Stimulated activated CD8-positive, alpha-beta memory T cell treated with anti-CD3 and anti-CD28 coated beads, Interleukin-7, amount 100 ng/mL, for 4 hours (primary cell): ENCODE results near the gene EFNA3.

Experiments used
- DNase-seq, 2 donors: peaks; one replicate each; pipeline ENCODE4 v3.0.0-alpha.2; 2020; ENCODE audit warnings: low read depth in 2 of 2

Gene EFNA3

DNA sequence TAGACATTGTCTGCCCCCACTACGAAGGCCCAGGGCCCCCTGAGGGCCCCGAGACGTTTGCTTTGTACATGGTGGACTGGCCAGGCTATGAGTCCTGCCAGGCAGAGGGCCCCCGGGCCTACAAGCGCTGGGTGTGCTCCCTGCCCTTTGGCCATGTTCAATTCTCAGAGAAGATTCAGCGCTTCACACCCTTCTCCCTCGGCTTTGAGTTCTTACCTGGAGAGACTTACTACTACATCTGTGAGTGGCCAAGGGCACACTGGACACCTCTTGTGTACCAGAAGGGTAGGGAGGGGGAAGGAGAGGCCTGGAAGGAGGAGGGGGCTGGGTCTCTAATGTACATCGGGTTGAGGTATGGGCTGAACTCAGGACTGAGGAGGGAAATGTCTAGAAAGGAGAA lies 11.9 kb upstream of the EFNA3 start:
- DNase-seq: no peak

DNA sequence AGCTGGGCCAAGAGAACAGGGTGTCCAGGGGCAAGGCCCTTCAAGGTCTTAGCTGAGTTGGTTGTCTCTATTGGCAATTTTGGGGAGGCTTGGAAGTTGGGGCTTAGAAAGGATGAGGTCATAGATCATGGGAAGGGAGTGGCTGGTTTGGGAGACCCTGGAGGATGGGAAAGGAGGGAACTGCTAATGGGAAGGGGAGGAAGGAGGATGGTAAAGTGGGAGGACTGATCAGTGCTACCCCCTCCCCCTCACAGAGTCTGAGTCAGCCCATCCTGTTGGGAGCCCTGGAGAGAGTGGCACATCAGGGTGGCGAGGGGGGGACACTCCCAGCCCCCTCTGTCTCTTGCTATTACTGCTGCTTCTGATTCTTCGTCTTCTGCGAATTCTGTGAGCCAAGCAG lies 10.0 kb upstream of the EFNA3 start:
- DNase-seq: no peak

DNA sequence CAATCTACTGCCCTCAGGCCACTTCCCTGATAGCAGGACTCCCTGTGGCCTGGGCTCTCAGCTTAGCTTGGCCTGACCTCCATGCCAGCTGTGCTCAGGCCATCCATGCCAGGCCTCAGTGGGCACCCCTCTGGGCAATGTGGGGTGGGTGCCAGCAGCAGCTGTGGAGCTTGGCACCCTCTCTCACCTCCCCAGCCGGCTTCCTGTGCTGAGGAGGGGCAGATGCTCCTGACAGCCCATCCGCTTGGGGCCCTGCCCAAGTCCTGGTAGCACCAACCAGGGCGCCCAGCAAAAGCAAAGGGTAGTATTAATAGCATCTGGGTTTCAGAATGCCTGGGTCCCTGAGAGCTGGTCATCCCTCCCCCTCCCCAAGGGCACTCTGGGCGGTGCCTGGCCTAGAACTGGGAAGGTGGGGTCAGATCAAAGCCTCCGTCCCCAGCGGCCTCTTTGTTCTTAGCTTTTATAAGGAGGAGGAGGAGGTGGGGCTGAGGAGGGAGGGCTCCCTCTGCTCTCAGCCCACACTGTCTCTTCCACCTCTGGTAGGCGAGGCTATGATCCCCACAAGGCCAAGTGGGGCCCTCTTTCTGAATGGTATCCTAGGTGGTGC lies 9.0 kb upstream of the EFNA3 start:
- DNase-seq: no peak

DNA sequence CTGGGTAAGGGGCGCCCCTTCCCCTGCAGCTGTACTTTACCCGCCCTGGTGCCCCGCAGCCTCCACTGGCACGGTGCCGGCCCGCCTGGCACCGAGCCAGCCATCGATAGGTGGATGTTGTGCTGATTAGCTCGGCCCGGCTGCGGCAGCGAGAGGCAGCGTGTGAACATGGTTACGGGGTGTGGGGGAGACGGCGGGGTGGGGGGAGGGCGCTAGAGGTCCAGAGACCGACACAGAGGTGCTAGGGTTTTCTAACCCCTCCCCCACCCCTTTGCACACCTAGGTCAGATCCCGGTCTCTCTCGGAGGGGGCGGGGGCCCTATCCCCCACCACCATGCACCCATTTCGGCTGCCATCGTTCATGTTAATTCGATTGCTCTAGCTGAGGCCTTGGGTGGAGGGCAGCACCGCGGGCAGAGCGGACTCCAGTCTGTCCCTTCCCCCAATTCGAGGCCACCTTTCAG lies 8.4 kb upstream of the EFNA3 start:
- no peak for DNase-seq

DNA sequence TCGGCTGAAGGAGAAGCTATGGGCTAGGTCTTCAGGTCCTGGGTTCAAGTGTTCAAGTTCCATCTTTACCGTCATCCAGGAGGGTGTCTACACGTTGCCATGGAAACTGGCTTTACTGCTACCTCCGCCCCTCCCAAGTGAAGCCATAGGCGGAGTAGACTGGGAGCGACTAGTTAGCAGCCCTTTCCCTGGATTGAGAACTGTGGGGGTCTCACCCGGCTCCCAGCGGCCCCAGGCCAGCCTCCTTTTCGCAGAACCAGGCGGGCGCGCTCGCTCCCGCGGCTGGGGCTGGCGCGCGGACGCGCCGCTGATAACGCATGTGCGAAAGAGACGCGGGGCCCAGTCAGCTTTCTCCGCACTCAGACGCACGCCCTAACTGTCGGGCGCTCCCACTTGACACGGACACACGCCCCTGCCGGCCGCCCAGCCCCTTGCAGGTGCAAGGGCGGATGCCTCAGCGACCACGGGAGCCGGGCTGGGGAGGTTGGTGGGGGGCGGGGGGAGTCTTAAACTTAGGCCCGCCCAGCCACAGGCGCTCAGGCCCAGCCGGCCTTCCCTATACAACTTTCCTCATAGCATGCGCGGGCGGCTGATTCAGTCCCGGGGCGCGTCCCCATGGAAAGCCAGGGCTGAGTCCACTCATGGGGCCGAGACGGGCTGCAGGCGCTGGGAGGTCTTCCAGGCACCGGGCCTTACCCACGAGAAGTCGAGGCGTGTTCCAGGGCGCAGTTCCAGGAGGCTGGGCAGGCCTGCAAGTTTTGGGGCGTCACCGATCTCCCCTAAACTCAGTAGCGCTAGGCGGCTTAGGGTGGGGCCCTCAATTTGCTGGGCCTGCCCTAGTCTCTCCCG lies 7.7 kb upstream of the EFNA3 start:
- peak; percentile 47 to 66 for DNase-seq

DNA sequence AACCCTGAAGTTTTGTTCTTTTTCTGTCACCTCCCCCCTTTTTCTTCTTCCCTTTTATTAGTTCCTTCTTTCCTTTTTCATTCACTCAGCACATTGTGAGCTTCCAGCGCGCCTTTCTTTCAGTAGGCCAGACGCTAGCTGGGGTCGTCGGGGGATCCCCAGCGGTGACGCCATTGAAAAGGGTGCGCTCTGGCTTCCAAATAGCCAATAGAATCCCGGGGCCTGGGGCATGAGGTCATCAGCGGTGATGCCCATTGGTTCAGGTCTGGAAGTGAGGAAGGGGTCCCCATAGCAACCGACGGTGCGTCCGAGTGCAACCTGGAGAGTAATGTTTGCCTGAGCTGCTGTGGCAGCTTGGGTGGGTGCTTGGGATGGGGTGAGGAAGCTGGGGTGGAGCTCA lies 6.9 kb upstream of the EFNA3 start:
- no peak for DNase-seq

DNA sequence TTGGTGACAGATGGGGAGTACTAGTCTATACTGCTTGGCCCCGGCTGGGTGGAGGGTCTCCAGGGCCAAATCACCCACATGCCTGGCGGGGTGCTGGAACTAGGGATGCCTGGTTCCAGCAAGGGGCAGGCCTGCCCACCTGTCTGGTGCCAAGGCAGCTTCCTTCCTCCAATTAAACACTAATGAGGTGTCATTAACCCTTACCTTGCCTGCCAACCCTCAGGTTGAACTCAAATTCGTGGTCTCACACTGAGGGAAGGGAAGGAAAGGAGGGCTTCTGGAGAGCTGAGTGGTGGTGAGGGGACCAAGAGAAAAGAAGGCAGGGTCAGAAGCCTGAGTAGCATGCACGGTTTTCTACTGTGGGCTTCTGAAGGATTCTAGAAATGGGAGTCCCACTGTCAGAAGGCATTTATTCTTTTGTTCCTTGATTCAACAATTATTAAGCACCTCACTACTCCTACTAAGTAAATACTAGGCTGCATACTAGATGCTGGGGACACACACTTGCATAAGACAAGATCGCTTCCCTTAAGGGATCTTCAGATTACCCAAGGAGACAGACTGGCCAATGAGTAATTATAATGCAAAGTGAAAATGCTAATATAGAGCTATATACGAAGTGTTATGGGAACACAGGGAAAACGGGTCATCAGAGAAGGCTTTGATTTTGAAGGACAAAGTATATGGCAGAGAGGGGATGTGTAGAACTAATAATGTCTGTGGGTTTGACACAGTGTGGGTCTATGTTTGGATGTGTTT lies 5.9 kb upstream of the EFNA3 start:
- no peak for DNase-seq

DNA sequence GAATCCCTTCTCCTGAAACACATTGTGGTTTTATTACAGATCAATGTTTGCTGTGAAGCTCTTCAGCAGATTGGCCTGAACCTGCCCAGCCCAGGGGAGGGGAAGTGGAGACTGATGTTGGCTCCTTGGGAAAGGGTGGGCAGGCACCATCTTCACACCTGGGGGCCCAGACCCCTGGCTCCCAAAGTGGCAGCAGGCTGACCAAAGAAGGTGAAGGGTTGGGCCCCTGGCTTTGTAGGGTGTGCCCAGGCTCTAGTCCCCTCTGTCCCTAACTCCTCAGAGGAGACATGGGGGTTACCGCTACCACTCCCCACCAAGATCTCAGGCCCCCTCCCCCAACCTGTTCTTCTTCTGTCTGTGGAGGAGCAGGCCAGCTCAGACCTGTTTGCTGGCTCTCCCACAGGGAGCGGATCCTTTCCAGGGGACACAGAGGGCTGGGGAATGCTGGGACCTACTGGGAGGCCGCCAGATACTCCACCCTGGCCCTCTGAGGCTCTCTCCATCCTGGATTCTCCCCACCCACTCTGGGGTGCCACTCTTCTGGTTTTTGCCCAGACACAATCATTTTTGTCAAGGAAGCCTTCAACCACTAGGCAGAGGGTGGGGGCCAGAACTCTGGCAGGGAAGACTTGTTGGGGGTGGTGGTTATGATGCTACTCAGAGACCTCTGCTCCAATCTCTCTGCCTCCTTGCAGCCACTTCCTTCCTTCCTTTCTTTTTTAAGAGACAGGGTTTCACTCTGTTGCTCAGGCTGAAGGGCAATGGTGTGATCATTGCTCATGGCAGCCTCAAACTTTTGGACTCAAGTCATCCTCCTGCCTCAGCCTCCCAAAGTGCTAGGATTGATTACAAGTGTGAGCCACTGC lies 5.0 kb upstream of the EFNA3 start:
- no peak for DNase-seq

DNA sequence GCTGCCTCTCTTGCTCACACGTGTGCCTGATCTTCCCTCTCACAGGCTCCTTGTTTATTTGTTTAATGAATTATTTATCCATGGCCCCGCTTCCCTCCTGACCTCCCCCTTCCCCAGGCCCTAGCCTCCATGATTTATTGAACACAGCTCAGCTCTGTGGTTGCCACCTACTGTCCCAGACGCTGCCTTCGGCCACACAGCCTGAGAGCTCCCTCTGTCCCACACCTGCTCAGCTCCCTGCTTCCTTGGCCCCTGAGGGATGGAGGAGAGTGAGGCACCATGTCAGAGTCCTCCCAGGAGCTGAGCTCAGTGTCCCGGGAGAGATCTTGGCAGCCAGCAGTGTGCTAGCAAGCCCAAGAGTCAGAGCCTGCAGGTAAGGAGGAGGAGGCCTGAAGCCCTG lies 3.1 kb upstream of the EFNA3 start:
- no peak for DNase-seq

DNA sequence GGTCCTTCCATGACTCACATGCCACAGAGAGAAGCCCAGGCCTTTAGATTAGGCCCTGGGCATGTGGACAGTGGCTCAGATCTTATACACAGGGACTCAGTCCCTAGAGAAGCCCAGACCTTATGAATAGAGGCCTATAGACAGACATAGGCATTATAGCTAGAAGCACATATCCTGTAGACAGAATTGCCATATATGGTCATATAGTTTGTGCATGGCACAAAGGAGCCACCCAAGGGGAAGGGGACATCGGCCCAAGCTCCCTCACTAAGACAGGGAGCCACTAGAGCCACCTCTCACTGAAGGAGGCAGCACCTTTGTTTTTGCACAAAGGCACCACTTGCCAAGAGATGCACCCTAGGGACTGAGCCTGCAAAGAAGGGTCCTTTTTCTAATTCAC lies 2.3 kb upstream of the EFNA3 start:
- no peak for DNase-seq

DNA sequence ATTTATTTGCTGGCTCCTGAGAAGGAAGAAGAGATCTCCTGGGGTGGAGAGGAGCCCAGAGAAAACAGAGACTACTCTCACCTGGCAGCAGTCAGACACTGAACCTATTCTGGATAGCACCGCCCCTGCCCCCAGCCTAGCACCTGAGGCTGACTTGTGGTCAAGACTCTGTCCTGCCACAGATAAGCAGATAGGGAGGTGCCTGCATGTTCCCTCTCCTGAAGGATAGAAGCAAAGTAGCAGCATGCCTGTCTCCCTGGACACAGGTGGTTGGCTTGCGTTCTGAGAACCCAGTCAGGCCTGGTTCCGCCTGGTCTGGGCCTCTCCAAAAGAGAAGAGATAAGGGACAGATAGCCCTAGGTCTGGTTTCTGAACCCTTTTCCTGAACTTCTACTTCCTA lies 1.3 kb upstream of the EFNA3 start:
- no peak for DNase-seq

DNA sequence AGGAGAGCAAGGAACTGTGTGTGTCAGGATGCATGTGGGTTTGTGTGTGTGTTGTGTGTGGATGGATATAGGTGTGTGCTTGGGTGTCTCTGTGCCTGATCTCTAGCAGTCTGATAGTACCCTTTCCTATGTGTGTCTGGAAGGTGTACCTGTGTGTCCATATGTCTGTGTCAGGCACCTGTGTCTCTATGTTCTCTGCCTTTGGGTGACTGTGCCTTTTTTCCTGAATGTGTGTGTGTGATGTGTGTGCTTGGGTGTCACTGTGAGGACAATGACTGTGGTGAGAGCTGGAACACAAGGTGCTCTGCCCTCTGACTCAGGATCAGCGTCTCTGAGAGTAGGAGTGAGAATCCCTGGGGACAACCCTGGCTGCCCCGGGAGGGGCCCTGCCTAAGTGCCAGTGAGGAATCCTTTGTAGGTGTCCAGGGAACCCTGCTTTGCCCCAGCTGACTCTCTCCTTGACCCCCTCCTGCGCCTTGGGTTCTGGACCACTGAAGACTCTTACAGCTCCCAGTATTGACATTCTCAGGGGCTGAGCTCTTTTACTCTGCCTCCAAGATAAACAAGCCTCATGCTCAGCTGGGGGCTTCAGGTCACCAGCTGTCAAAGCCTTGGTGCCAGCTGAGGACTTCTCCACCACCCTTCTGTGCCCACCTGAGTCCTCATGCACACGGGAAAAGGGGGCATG lies 735 bp upstream of the EFNA3 start:
- DNase-seq: no peak

DNA sequence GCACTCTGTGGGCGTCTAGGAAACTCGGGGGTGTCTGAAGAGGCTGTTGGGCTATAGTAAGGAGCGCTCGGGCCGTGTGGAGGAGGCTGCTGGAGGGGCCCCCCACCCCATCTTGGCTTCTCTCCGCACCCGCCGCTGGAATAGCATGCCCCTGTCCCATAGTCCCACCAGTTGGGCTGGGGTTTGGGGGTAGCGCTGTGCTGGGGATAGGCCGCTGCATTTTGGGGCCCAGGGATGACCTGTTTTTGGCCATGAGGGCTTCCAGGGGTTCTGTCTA lies 511 bp downstream of the EFNA3 start:
- no peak for DNase-seq

DNA sequence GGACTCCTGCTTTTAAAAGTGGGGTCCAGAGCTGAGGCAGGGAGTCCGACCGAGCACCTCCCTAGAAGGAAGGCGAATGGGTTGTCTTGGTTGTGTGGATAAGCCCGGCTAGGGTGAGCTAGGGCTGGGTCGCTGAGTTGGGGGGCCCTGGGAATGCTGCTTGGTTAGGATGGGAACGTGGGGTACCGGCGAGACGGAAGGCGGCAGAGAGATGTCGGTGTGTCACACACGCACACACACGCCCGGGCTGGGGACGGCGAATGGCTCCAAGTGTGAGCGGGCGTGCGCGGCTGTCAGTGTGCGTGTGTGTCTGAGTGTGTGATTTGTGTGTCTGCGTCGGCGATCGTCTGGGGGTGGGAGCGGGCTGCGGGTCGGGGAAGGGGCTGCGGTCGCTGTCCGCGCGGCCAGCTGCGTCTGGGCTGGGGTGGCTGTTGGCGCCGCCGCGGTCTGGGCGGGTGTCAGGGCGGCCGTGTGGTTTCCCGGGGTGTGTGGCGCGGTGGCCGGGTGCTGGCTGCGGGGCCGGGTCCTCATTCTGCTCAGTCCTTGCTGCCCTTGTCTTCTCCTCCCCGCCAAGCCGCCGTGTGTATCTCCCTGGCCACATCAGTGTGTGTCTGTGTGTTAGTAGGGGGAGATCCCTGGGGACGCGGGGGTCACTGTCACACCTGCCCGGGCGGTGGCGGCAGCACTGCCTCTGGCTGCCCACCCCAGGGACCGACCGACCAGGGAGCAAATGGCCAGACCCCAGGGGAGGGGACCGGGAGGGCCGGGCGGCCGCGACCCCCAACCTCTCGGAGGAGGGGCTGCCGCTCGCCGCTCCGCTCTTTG lies 1.1 kb downstream of the EFNA3 start:
- peak in 1 of 2 donors; percentile 8 for DNase-seq

DNA sequence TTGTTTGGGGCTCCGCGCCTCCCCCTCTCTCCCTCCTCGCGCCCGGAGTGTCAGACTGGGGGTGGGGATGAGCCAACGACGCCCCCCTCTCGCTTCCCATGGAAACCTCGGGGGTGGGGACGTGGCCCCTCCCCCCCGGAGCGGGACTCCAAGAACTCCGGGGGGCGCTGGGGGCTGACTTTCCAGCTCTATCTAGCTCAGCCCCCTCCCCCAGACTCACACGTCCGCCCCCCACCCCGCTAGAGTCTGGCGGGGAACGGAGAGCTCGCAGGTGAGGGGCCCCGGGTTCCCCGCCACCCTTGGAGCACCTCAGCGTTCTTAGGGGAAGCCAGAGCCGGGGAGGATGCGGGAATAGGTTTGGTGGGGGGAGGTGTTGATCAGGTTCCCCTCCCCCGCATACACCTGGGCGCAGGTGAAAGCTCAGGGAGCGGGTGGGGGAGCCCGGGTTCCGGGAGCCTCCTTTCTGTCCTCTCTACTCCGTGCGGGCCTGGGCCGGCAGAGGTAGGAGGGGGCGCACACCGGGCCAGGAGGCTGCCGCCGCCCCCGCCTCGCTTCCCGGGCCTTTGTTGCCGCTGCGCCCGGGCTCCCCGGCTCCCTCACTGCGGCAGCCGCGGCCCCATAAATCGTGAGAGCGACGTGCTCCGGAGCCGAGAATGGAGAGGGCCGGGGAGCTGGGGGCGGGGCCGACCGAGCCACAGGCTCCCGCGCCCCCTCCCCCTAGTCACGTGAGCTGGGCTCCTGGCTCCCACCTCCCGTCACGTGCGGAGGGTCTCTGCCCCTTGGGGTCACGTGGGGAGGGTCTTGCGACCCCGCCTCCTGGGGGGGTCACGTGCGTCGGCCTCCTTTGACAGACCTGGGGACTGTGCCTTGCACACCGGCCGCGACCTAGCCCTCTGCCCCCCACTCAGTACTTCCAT lies 1.9 kb downstream of the EFNA3 start:
- DNase-seq: peak in 1 of 2 donors; percentile 17

DNA sequence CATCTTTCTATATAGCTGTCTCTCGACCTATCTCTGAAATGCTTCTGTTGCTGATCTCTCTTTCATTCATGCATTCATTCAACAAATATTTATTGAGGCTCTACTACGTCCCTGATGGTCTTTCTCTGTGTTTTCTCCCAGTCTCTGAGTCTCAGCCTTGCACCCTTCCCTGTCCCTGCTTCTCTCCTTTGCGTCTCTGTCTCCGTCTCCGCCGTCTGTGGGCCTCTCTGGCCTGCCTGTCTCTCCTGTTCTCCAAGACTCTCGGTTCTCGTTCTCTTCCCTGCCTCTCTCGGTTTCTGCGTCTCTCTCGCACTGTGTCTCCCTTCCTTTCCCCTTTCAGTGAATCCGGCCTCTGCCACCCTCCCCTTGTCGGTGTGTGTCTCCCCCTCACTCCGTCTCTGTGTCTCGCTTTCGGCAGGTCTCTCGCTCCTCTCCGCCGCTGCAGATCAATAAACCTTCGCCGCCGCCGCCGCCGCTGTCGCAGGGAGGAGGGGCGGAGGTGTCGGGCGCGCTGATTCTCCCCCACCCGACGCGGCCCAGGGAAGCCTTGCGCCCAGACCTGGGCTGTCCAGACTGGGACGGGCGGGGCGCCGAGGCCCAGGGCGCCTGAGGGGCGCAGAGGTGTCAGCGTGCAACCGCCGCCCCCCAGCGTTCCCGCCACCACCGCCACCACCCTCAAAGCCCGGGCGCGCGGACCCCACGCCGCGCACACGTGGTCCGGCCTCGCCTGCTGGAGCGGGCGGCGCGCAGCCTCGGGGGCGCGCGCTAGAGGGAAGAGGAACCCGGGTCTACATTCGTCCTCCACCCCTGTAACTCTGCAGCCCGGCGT lies 3.0 kb downstream of the EFNA3 start:
- DNase-seq: peak in 1 of 2 donors; percentile 23

DNA sequence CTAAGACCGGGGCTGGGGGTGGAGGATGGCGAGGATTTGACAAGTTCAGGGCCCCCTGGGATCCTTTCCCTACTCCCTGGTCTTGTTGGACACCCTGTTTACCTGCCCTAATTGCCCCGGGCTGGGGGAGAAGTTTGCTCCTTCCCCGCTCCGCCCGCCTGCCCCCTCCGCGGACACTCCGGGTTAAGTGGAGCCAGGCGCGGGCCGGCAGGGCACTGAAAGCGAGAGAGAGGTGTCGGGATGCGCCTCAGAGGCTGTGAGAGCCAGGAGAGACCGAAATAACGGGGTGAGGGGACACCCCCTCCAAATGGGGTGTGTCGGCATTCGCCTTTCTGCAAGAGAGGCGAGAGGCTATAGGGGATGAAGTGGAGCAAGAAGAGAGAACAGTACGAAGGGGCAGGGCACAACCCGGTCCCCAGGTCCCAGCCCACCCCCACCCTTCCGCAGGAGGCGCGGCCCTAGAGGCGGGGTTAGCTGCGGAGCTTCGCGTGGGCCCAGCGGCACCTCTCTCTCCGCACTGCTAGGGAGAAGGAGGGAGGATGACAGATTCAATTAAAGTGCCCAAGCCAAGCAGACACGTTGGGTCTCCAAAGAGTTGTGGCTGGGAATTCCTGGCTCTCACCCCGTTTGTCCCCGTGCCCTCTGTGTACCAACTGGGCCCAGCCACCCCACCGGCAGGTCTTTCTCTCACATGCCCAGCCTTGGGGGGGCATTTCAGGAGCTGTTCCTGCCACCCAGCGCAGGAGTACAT lies 3.8 kb downstream of the EFNA3 start:
- peak in 1 of 2 donors; percentile 29 for DNase-seq

DNA sequence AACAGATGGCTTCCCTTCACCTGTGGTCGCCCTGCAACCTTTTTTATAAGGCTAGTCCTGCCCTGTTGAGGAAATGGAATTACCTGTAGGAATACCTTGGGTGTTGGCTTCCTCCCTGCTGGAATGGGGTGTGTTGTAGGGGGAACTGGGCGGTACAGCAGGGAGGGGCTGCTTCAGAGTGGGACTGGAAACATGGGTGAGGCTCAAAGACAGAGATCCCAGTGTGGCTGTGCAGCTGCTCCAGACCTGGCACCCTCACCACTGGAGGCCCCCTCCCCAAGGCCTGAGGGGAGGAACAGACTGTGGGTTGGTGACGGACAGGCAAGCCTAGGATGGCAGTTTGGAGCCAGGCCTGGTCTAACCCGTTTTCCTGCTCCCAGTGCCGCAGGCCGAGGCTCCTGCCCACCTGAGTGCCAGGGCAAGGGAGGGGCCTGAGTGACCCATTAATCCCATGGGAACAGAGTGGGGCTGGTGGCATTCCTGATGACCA lies 4.5 kb downstream of the EFNA3 start:
- no peak for DNase-seq
